Retinal pigment epithelial cell (primary cell): ENCODE measurements around the gene OPCML.

Experiments
- DNase-seq: peaks from one replicate; pipeline ENCODE4 v3.0.0-alpha.2; 2010; ENCODE audit warnings: low read depth
- H3K4me3 ChIP-seq: 2 replicates; pipeline ENCODE4 v1.5.1; 2011; ENCODE audit warnings: mild to moderate bottlenecking, low read length, control low read depth, moderate library complexity
- TF ChIP-seq, protein P1 (sequence below): conservative IDR thresholded peaks from 2 replicates; pipeline ENCODE4 v1.5.1; 2011; ENCODE audit warnings: low read depth, low read length, control low read depth, inconsistent platforms

Gene OPCML

DNA sequence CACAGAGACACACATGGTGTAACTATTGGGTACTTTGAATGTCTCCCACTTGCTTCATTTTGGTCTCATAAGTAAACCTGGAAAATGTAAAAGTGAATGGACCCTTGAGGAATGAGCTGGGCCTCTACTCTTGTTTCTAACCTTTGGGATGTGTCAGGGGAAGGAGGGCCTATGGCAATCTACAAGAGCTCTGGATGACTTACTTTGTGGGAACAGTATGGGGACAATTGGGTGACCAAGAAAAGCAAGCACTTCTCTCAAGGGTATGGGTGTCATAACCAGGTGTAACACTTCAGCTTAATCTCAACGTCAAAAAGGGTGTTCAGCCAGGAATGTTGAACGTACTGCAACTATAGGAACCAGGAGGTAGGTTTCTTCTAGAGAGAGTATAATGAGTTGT is 144.0 kb downstream of the OPCML start:
- TF ChIP-seq, protein P1, sequence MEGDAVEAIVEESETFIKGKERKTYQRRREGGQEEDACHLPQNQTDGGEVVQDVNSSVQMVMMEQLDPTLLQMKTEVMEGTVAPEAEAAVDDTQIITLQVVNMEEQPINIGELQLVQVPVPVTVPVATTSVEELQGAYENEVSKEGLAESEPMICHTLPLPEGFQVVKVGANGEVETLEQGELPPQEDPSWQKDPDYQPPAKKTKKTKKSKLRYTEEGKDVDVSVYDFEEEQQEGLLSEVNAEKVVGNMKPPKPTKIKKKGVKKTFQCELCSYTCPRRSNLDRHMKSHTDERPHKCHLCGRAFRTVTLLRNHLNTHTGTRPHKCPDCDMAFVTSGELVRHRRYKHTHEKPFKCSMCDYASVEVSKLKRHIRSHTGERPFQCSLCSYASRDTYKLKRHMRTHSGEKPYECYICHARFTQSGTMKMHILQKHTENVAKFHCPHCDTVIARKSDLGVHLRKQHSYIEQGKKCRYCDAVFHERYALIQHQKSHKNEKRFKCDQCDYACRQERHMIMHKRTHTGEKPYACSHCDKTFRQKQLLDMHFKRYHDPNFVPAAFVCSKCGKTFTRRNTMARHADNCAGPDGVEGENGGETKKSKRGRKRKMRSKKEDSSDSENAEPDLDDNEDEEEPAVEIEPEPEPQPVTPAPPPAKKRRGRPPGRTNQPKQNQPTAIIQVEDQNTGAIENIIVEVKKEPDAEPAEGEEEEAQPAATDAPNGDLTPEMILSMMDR: no peak
- no peak for DNase-seq
- H3K4me3 ChIP-seq: no peak overlapping the region

DNA sequence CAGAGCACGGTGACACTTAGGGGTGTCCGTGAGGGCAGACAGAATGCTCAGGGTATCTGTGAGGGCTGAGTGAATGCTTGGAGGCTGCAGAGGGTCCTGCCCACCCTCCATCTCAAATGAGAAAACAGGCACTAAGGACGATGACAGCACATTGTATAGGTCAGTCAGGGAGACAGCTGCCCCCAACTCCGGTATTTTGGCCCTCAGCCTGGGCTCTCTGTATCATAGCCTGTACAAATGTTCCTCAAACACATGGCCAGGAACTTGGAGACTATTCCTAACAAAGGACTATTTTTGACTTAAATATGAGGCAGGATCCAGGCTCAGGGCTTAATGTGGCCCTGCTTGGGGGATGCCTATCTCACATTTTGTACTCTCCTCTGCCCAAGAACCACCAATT is 145.4 kb downstream of the OPCML start:
- no peak overlapping the region for H3K4me3 ChIP-seq
- no peak for DNase-seq
- TF ChIP-seq, protein P1: no peak

DNA sequence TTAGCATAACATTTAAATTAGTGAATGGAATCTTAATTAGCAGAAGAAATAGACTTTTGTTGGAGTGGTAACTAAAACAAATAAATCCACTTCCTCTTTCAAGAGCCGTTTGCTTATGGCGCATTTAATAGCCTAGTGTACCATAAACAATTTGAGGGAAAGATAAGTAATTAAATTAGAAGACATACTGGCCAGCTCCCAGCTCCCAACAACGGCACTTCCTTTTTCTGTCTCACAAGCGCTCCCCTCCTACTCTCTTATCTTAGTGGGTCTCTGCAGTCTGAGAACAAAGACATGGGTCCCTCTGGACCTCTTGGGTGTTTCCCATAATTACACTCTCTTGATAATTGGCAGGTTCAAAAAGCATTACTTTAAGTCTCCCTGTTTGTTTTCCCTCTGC is 146.0 kb downstream of the OPCML start:
- H3K4me3 ChIP-seq: no peak overlapping the region
- DNase-seq: no peak
- TF ChIP-seq, protein P1: no peak

DNA sequence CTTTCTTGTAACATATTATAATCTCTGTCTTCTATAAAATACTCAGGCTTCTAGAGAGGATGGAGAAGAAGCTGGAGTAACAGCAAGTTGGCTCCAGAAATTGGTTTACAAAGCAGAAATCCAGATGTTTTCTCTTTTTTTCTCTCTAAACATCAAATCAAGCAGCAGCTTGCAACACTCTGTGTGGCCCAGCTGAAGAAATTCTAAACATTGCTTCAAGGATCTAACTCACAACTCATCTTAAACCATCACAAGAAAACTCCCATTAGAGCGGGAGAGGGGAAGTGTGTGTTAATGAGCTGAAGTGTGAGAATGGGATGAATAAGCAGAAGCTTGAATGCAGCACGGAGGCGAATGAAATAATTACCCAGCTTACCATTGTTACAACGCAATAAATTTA is 146.5 kb downstream of the OPCML start:
- H3K4me3 ChIP-seq: no peak overlapping the region
- TF ChIP-seq, protein P1: no peak
- DNase-seq: no peak

DNA sequence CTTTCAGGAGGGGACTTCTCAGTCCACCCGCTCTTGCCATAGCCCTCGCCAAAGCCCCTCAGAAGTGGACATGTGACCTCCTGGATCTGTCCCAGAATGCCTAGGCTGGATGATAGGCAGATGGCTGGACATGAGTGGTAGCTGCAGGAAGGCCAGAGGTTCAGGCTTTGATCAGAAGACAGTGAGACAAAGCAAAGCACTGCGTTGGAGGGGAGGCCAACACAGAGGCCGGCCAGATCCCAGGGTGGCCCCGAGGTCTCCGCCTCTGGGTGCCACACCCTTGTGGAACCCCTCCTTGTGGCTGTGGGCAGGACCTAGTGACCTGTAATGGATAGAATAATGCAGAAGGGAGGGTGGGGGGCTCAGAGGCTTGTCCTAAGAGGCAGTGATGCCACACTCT is 147.6 kb downstream of the OPCML start:
- DNase-seq: no peak
- no peak overlapping the region for H3K4me3 ChIP-seq
- TF ChIP-seq, protein P1: no peak

DNA sequence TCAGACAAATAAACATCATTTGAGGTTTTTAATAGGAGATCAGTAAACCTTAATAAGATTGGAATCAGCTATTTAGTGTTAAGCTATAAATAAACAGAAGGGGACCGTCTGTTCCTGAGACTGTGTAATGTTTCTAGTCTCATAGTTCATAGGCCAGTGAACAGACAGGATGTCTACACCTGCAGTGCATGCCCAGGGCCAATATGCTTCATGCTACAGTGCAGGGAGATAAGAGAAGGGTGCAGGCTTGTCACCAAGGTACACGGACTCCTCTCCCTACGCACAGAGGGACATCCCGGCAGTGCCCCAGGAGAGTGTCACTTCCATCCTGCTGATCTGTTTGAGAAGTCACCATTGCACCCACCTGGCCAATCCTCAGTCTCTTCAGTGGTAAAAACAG is 148.6 kb downstream of the OPCML start:
- no peak for DNase-seq
- H3K4me3 ChIP-seq: no peak overlapping the region
- TF ChIP-seq, protein P1: no peak

DNA sequence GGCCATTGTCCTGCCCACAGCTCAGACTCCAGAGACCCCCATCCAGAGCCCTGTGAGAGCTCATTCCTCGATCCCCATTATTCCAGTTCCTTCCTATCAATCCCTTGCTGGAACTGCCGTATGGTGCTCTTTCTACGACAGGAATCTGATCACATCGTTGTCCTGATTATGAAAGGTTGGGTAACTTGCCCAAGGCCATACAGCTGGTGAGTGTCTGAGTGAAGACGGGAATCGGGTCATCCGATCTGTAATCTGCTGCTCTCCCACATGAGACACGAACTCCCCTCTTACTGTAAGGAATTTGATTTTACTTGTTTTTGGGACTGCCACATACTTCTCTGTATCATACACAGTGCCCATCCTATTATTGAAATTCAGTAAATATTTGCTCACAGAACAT is 149.1 kb downstream of the OPCML start:
- H3K4me3 ChIP-seq: no peak overlapping the region
- TF ChIP-seq, protein P1: no peak
- no peak for DNase-seq
